HCT116 (cell line): ENCODE results near the gene MAP7D1. TPM values are rescaled to one million over a fixed set of nuclear protein-coding genes. Genes with fewer than 3 reads are reported as not detected.

Source experiments
- ATAC-seq: fragments of 200-7000 bp; cut with Tn5 transposase; 2 replicates; pipeline ENCODE4 v1.9.1; 2020; ENCODE audit warnings: mild to moderate bottlenecking, moderate library complexity
- BruUV-seq: library from RNA; stranded (reverse); fragments of 400-500 nt; replicated peaks from 2 replicates; lab custom pipeline; 2021; lab: Mats Ljungman, UMichigan
- CTCF ChIA-PET: fragments of 300-600 bp; sonication (Branson Sonifier 250); formaldehyde crosslinking; loops from one replicate; lab custom pipeline; 2021; ENCODE audit warnings: antibody characterized with exemption; lab: Charles Lee
- POLR2A ChIA-PET: fragments of 300-600, 350-600 bp; sonication (Branson Sonifier 250); formaldehyde crosslinking; loops from one replicate; lab custom pipeline; 2021; ENCODE audit warnings: antibody characterized with exemption; lab: Charles Lee
- RAD21 ChIA-PET, 2 experiments: fragments of 300-600 bp; sonication (Branson Sonifier 250); formaldehyde crosslinking; loops; one replicate each; lab custom pipeline; 2023; ENCODE audit warnings: low total read pairs in 2 of 2; ENCODE audit not compliant: uncharacterized antibody in 2 of 2, unreplicated experiment in 2 of 2, low non-redundant PET in 1 of 2; lab: Charles Lee
- DNase-seq: peaks from one replicate; pipeline ENCODE4 v3.0.0-alpha.2; 2010; ENCODE audit warnings: low read depth, low spot score
- H2AFZ ChIP-seq: fragments of 200-600 bp; shearing (Covaris generic), sonication (generic); 2 replicates; pipeline ENCODE4 v1.6.1; 2017; ENCODE audit warnings: low read depth, mixed run types, mixed read lengths, antibody characterized with exemption, low read length; ENCODE audit not compliant: poor library complexity, severe bottlenecking
- H3K27ac ChIP-seq: 2 replicates; pipeline ENCODE4 v1.5.1; 2012; ENCODE audit warnings: low read depth, low read length
- H3K27me3 ChIP-seq: fragments of 200-600 bp; sonication (generic); 2 replicates; pipeline ENCODE4 v1.6.1; 2016; ENCODE audit warnings: mixed run types, low read length, mixed read lengths; ENCODE audit not compliant: insufficient read depth
- H3K36me3 ChIP-seq, 2 experiments: fragments of 200-500 bp in 1 of 2; fragments of 200-600 bp in 1 of 2; sonication (Bioruptor generic) in 1 of 2; sonication (generic) in 1 of 2; 2 replicates each; pipeline versions ENCODE4 v1.5.1 to v1.6.1; 2014 to 2016; ENCODE audit warnings: low read length in 2 of 2, inconsistent platforms in 1 of 2, mixed read lengths in 1 of 2, mixed run types in 1 of 2; ENCODE audit not compliant: insufficient read depth in 2 of 2, control insufficient read depth in 1 of 2
- H3K4me1 ChIP-seq, 2 experiments: fragments of 200-600 bp in 1 of 2; sonication (generic) in 1 of 2; 2 replicates each; pipeline versions ENCODE4 v1.5.1 to v1.6.1; 2012 to 2017; ENCODE audit warnings: low read length in 2 of 2, inconsistent platforms in 1 of 2, mild to moderate bottlenecking in 1 of 2, mixed read lengths in 1 of 2, mixed run types in 1 of 2, moderate library complexity in 1 of 2; ENCODE audit not compliant: insufficient read depth in 2 of 2, control insufficient read depth in 1 of 2
- H3K4me2 ChIP-seq: fragments of 200-600 bp; sonication (generic); 2 replicates; pipeline ENCODE4 v1.6.1; 2017; ENCODE audit warnings: mixed run types, low read length, mixed read lengths
- H3K4me3 ChIP-seq, 2 experiments: fragments of 200-600 bp in 1 of 2; sonication (generic) in 1 of 2; replicated peaks in 1 of 2; 2 replicates each; pipeline ENCODE4 v1.5.1; 2011 to 2016; ENCODE audit warnings: low read length in 2 of 2, control low read depth in 1 of 2, low read depth in 1 of 2, mild to moderate bottlenecking in 1 of 2, mixed read lengths in 1 of 2, mixed run types in 1 of 2
- H3K79me2 ChIP-seq: fragments of 200-600 bp; sonication (generic); 2 replicates; pipeline ENCODE4 v1.6.1; 2017; ENCODE audit warnings: mild to moderate bottlenecking, mixed run types, low read length, moderate library complexity, mixed read lengths; ENCODE audit not compliant: insufficient read depth
- H3K9ac ChIP-seq: fragments of 200-600 bp; sonication (generic); 2 replicates; pipeline ENCODE4 v1.6.1; 2016; ENCODE audit warnings: low read length, mixed read lengths
- H3K9me2 ChIP-seq: fragments of 200-600 bp; sonication (generic), shearing (Covaris generic); 2 replicates; pipeline ENCODE4 v1.6.1; 2017; ENCODE audit warnings: mixed run types, mild to moderate bottlenecking, moderate library complexity; ENCODE audit not compliant: insufficient read depth
- H3K9me3 ChIP-seq, 2 experiments: fragments of 200-500 bp in 1 of 2; fragments of 200-600 bp in 1 of 2; sonication (Bioruptor generic) in 1 of 2; sonication (generic) in 1 of 2; 2 replicates each; pipeline ENCODE4 v1.6.1; 2014 to 2017; ENCODE audit warnings: low read length in 2 of 2, mixed read lengths in 2 of 2, inconsistent platforms in 1 of 2, low read depth in 1 of 2, mild to moderate bottlenecking in 1 of 2, mixed run types in 1 of 2, moderate library complexity in 1 of 2; ENCODE audit not compliant: control insufficient read depth in 1 of 2, insufficient read depth in 1 of 2
- H4K20me1 ChIP-seq: fragments of 200-600 bp; sonication (generic), shearing (Covaris generic); 2 replicates; pipeline ENCODE4 v1.6.1; 2017; ENCODE audit warnings: mixed run types, mild to moderate bottlenecking, moderate library complexity; ENCODE audit not compliant: insufficient read depth
- ATF3 ChIP-seq: IDR thresholded peaks from 2 replicates; pipeline ENCODE4 v1.6.1; 2012
- CBX3 ChIP-seq: IDR thresholded peaks from 2 replicates; pipeline ENCODE4 v1.6.1; 2012; ENCODE audit warnings: low read depth
- CTCF ChIP-seq, 3 experiments: fragments of 200-600 bp in 1 of 3; sonication (generic) in 1 of 3; IDR thresholded peaks in 2 of 3; conservative IDR thresholded peaks in 1 of 3; 2 replicates each; pipeline ENCODE4 v1.5.1; 2012 to 2017; ENCODE audit warnings: low read depth in 2 of 3, low read length in 2 of 3, antibody characterized with exemption in 1 of 3, borderline replicate concordance in 1 of 3, control low read depth in 1 of 3, mild to moderate bottlenecking in 1 of 3, mixed read lengths in 1 of 3, mixed run types in 1 of 3, moderate library complexity in 1 of 3; ENCODE audit not compliant: insufficient read depth in 1 of 3
- EGR1 ChIP-seq: IDR thresholded peaks from 2 replicates; pipeline ENCODE4 v1.6.1; 2012; ENCODE audit warnings: low read depth
- JUND ChIP-seq: IDR thresholded peaks from 2 replicates; pipeline ENCODE4 v1.6.1; 2012
- POLR2A ChIP-seq: IDR thresholded peaks from 2 replicates; pipeline ENCODE4 v1.7.0; 2011; ENCODE audit warnings: borderline replicate concordance; ENCODE audit not compliant: insufficient read depth, insufficient read length; ENCODE audit errors: extremely low read depth
- POLR2AphosphoS5 ChIP-seq: IDR thresholded peaks from 2 replicates; pipeline ENCODE4 v1.6.1; 2011; ENCODE audit warnings: mild to moderate bottlenecking, low read depth, low read length, moderate library complexity
- RAD21 ChIP-seq: IDR thresholded peaks from 2 replicates; pipeline ENCODE4 v1.6.1; 2012; ENCODE audit warnings: low read depth, mild to moderate bottlenecking
- REST ChIP-seq: IDR thresholded peaks from 2 replicates; pipeline ENCODE4 v1.6.1; 2012; ENCODE audit warnings: low read depth
- SIN3A ChIP-seq: IDR thresholded peaks from 2 replicates; pipeline ENCODE4 v1.6.1; 2012; ENCODE audit warnings: low read depth
- YY1 ChIP-seq: IDR thresholded peaks from 2 replicates; pipeline ENCODE4 v1.6.1; 2011; ENCODE audit warnings: low read length, low read depth, moderate library complexity, mild to moderate bottlenecking; ENCODE audit not compliant: insufficient replicate concordance; ENCODE audit errors: extremely low read depth
- intact Hi-C: fragments of 100-400 bp; cut with micrococcal nuclease; formaldehyde crosslinking; loops from 2 replicates; pipeline ENCODE4 v1.10.0; 2022
- total RNA-seq: library from RNA; stranded (reverse); gene quantifications from one replicate; pipeline ENCODE4 v1.2.1, GENCODE V29; 2021; ENCODE audit not compliant: unreplicated experiment

Gene MAP7D1
- total RNA-seq, 1 experiment from 2014 or later: 71.8 TPM

- BruUV-seq: no TSS peak
- intact Hi-C loops: loop anchor here (5.0 to 10.0 kb wide), 2 partner anchors 234 to 271 kb away; partner anchors contain the start of gene STK40
- TF ChIP-seq POLR2AphosphoS5 (peak; percentile 19; the same call in 1 of the 2 replicates), JUND (no peak)
- TF ChIP-seq, all 23 proteins: peak for 1
- peaks cover 33% of the 10 kb centered on the region for H3K79me2 ChIP-seq
- peak overlapping the region; percentile 86 for H3K4me2 ChIP-seq
- POLR2A ChIA-PET: interaction anchor here (2.5 kb wide), 1 partner anchor 37 kb away, joined by 7 read pairs; no protein-coding TSS in a partner anchor
- peak overlapping the region; percentile 11 to 75; a peak in 2 of 4 replicates for H3K4me3 ChIP-seq
- DNase-seq: no peak
- no peaks in the 10 kb centered on the region for H3K27me3 ChIP-seq
- peaks cover 27 to 46% of the 10 kb centered on the region in 2 experiments for H3K4me1 ChIP-seq
- no peaks in the 10 kb centered on the region for H4K20me1 ChIP-seq
- H2AFZ ChIP-seq: peak overlapping the region; percentile 53
- H3K9ac ChIP-seq: peak overlapping the region; percentile 91
- H3K27ac ChIP-seq: peak overlapping the region; percentile 65
- RAD21 ChIA-PET: interaction anchor here in 1 of 2 experiments (2.2 to 2.5 kb wide), 2 partner anchors 37 to 135 kb away, joined by 6 to 15 read pairs; no protein-coding TSS in a partner anchor
- H3K9me3 ChIP-seq: no peaks in the 10 kb centered on the region
- CTCF ChIA-PET: interaction anchor here (1.7 to 3.5 kb wide), 4 partner anchors 10 to 134 kb away, joined by 7 to 37 read pairs (median 26); no protein-coding TSS in a partner anchor
- no peaks in the 10 kb centered on the region for H3K9me2 ChIP-seq
- ATAC-seq: no peak
- H3K36me3 ChIP-seq: no peaks in the 10 kb centered on the region
Observed at GRCh38 chr1:36151134-36151844, 4.7 kb upstream of the MAP7D1 start.

GRCh38 chr1:36151845-36152203 lies 4.1 kb upstream of the MAP7D1 start:
- Histone ChIP-seq H3K9me2 (no peaks in the 10 kb centered on the region), H3K36me3 (no peaks in the 10 kb centered on the region), H3K4me3 (no peak overlapping the region), H3K9me3 (no peaks in the 10 kb centered on the region), H3K9ac (peak overlapping the region; percentile 91), H4K20me1 (no peaks in the 10 kb centered on the region), H3K4me1 (peaks cover 27 to 46% of the 10 kb centered on the region in 2 experiments), H2AFZ (no peak overlapping the region), H3K79me2 (peaks cover 33% of the 10 kb centered on the region), H3K27ac (peak overlapping the region; percentile 65; the same call in 1 of the 2 replicates), H3K27me3 (no peaks in the 10 kb centered on the region), H3K4me2 (peak overlapping the region; percentile 86)
- intact Hi-C loops: loop anchor here (5.0 to 10.0 kb wide), 2 partner anchors 233 to 270 kb away; partner anchors contain the start of gene STK40
- BruUV-seq: no TSS peak
- CTCF ChIA-PET: interaction anchor here (3.5 kb wide), 2 partner anchors 36 to 134 kb away, joined by 35 to 37 read pairs; no protein-coding TSS in a partner anchor
- DNase-seq: no peak
- RAD21 ChIA-PET: no interaction called here
- POLR2A ChIA-PET: no interaction called here
- no peak for ATAC-seq
- TF ChIP-seq RAD21: no peak
- no peak for TF ChIP-seq SIN3A
- no peak for TF ChIP-seq CTCF (IDR thresholded peaks at IDR 0.05 in 2 of 3, conservative IDR thresholded peaks at IDR 0.05 in 1 of 3; ENCODE audit: borderline replicate concordance in 1 of 3, insufficient read depth in 1 of 3, low read depth in 2 of 3, low read length in 2 of 3)
- TF ChIP-seq YY1: no peak
- no peak for TF ChIP-seq REST
- TF ChIP-seq POLR2A: no peak
- TF ChIP-seq ATF3: no peak
- TF ChIP-seq EGR1: no peak
- TF ChIP-seq CBX3: no peak
